Measurements from ENCODE around the gene EHMT1.
A peak's percentile ranks its signal among the peaks of the same experiment; 100 is the strongest.

The EHMT1 gene

DNA sequence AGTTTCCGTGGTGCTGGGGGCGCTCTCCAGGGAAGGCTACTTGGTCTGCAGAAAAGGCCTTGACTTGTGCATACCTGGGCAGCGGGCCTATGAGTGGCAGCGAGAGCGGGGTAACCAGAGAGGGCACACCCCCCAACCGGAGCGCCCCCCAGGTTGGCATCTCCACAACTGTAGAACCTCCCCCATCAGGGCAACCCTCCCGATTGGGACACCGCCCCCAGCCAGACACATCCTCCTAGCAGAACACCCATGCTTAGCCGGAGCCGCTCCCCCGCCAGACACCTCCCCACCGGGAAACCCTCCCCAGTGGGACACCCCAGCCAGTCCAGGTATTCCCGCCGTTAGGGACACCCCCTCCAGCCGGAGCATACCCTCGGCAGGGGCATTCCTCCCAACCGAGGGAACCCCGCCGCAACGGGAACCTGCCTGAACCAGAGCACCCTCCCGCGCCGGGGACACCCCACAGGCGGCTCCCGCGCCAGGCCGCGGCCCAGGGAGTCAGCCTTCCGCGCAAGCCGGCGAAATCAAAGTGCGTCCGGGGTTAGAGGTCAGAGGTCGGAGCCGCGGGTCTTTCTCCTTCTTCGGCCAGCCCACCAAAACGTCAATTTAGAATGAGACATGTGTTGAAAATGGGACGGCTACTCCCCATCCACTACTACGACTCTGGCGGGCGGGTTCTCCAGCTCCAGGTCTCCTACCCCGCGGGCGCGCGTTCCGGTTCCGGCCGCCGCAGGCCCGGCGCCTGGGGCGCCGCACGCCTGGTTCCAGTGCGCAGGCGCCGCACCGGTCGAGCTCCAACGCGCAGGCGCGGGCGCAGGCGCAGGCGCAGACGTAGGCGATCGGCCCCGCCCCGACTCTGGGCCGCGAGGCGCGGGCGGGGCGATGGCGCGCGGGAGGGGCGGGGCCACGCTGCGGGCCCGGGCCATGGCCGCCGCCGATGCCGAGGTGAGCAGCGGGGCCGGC lies at the start of gene EHMT1:
Gene EHMT1 (plus strand): TSS at position 901 of the 963 bp plus-strand sequence. CDS start 24 bp downstream, at position 925.
- peak; percentile 97 for DNase-seq (ENCODE audit: low spot score)

DNA sequence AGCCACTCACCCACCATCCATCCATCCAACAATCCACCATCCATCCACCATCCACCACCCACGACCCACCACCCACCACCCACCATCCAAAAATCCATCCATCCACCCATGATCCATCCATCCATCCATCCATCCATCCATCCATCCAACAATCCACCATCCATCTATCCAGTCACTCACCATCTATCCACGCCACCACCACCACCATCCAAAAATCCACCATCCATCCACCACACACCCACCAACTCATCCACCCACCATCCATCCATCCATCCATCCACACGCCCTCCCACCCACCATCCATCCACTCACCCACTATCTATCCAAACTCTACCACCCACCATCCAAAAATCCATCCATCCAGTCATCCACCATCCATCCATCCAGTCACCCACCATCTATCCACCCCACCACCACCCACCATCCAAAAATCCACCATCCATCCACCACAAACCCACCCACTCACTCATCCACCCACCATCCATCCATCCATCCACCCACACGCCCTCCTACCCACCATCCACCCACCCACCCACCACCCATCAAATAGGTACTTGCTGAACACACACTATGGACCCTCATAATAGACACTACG lies 49.1 kb upstream of the EHMT1 start:
- no peak for DNase-seq (ENCODE audit: low spot score)

DNA sequence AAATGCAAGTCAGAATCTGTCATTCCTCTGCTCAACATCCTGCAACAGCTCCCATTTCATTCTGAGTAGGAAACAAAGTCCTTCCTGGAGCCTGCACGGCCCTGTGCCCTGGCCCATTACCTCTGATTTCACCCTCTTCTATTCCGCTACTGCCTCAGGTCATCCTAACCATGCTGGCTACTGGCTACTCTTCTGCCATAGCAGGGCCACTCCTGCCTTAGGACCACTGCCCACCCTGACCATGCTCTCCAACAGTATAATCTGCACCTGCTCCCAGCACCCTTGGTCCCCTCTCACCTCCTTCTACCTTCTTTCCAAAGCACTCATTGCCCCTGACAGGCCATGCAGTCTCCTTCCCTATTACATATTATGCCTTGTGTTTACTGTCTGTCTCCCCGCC lies 48.2 kb upstream of the EHMT1 start:
- DNase-seq (ENCODE audit: low spot score) = no peak

DNA sequence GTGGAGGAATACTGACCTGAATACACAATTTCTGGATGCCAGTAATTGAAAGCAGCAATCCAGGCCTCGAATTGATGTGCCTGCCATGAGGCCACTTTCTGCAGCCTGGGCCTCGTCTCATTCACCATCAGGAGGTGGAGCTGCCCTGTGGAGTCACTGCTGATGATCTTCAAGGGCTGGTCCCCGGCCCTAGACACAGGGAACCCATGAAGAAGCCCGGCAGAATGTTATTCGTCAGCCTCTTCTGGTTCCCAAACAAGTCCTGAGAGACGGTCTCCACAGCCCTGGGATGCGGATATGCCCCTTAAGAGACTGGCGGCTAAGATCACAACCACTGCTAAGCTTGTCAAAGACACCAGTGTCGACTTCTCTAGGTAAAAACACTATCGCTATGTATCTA lies 44.6 kb upstream of the EHMT1 start:
- DNase-seq (ENCODE audit: low spot score) = no peak

DNA sequence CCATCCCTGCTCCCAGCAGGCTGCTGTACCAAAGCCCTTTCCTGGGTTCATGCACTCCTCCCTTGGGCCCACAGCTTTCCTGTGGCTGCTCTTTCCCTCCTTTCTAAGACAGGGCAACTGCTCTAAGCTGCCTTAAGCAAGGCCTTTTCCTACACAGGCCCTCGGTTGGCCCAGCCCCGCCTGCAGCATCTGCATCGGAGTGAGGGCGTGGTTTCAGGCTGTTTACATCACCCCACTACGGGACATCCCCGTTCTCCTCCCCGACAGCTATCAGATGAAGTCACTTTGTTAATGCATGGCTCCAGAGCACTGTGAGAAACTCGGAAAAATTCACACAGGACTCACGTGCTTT lies 43.5 kb upstream of the EHMT1 start:
- no peak for DNase-seq (ENCODE audit: low spot score)

DNA sequence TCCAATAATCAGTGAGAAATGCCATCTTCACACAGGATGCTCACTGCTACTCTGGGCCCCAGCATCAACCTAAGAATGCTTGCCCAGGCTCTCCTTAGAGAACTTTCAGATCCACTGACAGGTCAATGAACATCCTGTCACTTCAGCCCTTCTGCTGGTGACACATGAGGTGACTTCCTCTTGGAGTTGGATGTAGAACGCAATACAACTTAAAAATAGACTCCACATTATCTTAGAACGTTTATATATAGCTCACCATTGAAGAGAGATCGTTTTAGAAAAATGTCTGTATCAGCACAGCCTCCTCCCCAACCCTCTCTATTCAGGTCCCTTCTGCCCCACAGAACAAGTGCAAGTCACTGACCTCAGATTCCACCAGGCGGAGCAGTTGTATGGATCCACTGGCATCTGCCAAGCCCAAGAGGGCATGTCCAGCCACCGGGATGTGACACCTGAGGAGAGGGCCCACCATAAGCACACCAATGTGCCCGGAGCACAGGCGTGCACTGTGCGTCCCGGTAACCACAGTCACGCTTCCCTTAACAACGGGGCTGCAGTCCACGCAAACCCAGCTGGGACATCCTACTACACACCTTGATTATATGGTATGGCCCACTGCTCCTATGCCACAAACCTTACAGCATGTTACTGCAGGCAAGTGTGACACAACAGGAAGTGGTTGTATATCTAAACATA lies 42.9 kb upstream of the EHMT1 start:
- DNase-seq (ENCODE audit: low spot score) = peak; percentile 65

DNA sequence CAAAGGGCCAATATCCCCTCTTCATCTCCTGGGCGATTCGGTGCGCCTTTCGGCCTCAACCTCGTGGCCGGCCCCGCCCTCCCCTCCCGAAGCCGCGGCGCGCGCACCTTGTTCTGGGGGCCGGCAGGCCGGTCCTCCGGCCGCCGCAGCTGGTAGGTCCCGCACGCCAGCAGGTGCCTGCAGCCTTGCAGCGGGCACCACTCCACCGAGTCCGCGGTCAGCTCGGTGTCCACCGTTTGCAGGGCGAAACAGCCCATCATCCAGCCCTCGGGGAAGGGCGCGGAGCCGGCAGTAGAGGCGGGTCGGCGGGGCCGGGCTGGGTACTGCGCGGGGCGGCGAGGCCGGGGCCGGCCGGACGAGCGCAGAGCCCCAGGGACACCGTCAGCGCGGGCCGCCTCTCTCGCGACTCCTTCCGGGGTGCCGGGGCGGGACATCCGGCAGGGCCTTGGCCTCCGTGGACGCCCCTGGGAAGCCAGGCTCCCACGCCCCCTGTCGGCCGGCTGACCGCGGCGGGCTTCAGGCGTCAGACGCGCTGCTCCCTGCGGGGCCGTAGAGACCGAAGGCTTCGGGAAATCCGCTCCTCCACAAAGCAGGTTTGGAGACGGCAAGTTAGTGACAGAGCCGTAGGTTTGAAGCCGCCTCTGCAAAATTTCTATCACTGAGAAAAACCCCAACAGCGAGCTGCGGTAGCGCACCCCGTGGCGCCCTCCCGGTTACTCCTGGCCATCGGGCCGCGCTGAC lies 40.1 kb upstream of the EHMT1 start, which contains the start of gene DPH7:
Gene DPH7 (minus strand): TSS at position 408 of the 741 bp plus-strand sequence. CDS start 148 bp downstream, at position 260.
- peak; percentile 94 for DNase-seq (ENCODE audit: low spot score)

DNA sequence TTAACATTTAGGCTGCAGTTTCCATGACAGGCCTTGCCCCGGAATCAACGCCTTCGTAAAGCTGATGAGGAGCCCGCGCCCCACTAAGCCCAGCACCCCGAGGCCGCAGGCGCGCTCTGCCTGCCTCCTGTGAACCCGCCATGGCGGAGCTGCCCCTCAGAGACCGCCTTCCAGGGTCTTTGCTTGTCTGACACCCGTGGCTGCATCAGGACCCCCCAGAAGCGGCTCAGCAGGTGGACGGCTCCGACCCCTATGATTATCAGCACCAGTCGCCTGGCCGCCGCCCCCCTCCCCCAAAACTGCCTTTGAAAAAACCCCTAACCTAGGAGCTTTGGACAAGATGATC lies 39.6 kb upstream of the EHMT1 start:
- no peak for DNase-seq (ENCODE audit: low spot score)

DNA sequence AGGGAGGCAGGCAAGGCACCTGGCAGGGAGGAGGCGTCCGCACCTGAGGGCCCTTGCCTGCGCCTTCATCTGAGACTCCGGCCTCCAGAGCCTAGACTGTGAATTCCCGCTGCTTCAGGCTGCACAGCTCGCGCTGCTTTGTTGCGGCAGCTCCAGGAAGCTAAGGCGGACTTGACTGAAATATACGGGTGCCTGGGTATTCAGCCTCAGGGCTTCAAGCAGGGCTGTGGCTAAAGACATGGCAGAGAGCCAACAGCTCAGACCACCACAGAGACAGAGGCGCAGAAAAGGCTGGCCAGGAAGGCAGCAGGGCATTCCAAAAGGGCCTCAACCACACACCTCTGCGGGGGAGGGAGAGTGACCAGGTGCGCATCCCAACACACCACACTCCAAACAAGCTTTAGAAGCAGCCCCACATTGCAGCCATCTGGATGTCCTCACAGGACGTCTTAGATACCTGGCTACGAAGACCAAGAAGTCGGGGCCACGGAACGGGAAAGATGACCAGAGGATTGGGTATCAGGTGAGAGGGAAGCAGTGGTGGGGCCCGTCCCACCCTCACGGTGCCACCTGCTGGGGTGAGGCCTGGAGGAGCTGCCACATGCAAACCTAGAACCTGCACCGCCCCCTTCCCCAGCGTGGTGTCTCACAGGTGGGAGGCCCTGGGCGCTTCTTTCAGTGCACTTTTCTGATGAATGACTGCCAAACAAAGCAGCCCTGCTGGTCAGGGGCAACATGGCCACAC lies 38.4 kb upstream of the EHMT1 start:
- no peak for DNase-seq (ENCODE audit: low spot score)

DNA sequence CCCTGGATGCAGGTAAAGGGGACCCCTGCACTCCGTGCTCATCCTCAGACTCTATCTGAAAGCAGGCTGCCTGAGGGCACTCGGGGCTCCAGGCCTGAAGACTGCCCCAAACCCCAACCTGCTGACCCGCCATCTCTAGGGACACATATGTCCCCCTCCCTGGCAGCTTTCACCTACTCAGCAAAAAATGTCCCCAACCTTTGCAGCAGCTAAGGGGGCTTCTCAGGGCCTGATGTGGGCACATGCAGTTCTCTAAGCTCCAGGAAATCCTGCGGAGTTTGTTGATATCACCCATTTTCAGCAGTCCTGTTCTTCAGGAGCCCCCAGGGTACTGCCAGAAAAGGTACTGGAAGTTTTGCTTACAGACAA lies 37.9 kb upstream of the EHMT1 start:
- DNase-seq (ENCODE audit: low spot score) = no peak

DNA sequence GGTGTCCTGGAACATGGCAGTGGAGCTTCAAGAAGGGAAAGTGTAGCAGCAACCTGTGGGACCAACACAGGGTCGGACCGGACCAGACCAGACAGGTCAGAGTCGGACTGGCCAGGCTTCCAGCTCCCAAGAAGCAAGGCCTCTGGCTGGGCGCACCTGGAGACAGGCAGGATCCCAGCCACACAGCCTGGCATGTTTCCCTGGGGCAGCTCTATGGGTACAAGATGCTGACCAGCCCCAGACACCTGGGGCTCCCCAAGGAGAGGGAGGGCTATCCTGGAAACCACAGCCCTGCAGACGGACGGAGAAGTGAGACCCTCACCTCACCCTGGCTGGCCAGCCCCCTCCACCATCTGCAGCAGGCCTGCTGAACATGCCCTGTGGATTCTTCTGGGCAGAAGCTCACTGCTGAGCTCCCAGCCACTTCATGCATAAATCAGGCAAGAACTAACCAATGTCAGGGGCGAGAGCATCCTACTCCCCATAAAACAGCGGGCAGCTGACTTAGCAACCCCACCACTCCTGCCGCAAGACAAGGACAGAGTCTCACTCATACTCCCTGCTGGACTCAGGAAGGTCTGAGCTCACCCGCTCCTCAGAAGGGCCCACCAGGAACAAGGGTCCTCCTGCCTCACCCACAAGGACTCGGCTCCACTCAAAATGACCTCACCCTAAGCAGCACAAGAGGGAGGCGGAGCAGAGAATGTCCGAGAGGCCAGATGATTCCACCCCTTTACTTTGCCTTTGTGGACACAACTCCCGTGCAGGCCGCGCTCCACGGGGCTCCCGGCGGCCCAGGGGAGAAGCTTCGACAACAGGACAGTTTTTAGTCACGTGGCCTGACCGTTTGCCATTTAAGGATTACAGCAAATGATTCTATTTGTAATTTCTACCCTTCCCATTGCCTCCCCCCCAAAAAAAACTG lies 37.2 kb upstream of the EHMT1 start:
- no peak for DNase-seq (ENCODE audit: low spot score)

DNA sequence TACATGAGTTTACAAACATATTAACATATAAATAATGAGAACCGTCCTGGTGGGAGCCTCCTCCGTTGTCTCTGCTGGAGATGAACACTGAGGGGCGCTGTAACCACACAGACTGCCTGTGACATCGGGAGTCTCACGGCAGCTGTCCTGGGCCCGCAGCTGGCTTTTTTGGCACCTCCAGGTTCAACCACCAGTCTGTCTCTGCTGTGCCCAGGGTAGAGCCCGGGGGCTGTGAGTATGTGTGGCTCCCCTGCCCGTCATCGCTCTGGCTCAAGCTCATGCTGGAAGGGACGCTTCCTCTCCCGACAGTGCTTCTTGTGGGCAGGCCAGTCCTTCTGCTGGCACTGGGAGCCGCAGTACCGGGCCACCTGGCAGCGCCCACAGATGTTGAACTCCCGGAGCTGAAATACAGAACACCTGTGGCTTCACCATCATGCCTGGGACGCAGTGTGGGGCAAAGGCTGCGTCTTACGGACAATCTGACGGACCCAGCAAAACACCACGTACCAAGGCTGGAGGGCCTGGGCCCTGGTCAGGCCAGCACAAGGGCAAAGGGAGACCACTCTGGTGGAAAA lies 36.4 kb upstream of the EHMT1 start:
- no peak for DNase-seq (ENCODE audit: low spot score)

DNA sequence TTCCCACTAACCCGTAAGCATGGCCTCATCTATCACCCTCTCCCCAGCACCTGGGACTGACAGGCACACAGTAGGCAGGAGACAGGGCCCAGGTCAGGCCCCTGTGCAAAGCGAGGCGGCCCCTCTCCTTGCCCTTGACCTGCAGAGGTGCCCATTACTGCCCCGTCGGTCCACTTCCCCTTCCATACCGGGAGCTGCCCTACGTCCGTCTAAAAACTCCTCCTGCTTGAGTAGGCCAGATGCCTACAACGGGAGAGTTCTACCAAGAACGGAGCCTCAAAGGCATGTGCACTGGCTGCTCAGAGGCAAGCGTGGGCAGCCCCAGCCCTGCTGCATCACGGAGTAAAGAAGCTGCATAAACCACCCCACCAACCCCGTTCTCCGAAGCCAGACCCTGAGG lies 35.5 kb upstream of the EHMT1 start:
- DNase-seq (ENCODE audit: low spot score) = no peak

DNA sequence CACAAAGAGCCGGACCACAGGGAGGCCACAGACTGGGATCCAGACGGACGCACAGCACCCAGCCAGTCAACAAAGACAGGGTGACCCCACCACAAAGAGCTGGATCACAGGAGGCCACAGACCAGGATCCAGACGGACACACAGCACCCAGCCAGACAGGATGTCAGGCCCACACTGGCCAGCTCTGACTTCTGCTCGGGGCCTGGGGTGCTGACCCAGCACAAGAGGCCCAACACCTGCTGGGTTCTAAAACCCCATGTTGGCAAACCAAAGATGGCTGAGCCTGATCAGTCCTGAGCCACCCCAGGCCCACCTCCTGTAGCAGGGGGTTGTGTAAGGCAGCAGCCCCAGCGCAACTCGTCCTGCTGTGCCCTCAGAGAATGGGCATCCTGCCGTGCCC lies 34.8 kb upstream of the EHMT1 start:
- no peak for DNase-seq (ENCODE audit: low spot score)

DNA sequence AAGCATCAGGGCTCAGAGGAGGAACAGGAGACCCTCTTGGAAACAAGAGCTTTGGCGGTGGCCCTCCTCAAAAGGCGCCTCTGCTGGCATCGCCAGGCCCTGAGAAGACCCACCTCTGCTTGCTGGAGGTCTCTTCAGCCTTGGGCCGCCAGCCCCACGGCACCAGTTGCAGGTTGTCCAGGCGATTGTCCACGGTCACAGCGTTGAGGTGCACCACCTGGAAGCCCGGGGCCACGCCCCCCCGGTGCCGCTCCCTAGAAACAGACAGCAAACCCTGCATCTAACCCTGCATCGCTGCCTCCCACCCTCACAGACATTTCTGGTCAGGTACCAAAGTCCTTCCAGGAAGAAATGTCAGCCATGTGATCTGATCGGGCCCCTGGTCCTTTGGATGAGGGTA lies 32.0 kb upstream of the EHMT1 start:
- DNase-seq (ENCODE audit: low spot score) = no peak

DNA sequence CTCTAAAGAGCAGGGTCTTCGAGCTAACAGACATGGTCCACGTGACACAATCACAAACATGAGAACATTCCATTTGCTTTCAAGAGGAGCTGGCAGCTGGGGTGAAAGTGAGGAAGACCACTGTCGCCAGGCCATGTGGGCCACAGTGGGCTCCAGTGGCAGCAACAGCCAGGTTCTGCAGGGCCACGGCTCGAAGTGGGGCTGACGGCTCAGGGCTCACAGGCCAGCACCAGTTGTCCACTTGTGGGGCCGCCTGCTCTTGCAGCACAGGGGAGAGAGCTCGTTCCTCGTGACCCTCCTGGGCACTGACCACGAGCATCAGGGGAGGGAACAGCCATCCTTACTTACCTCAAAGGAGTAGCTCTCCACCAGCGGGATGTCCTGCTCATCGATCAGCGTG lies 30.5 kb upstream of the EHMT1 start:
- no peak for DNase-seq (ENCODE audit: low spot score)

DNA sequence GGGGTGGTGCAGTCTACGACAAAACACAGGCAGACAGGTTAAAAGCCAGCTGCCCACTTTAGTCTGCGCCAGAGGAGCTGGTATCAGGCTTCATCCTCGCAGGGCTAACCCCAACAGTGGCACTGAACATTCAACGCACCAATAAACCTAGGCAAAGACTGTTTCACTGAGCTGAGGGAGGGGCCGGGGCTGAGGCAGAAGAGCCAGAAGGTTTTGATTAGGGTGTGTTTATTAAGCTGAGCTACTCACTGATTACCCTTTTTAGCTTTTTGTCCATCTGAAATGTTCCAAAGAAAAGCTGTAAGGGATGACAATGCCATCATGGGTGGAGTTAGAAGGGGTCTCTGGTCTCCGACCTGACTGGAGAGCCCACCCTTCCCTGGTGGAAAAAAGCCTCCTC lies 29.9 kb upstream of the EHMT1 start:
- DNase-seq (ENCODE audit: low spot score) = no peak

DNA sequence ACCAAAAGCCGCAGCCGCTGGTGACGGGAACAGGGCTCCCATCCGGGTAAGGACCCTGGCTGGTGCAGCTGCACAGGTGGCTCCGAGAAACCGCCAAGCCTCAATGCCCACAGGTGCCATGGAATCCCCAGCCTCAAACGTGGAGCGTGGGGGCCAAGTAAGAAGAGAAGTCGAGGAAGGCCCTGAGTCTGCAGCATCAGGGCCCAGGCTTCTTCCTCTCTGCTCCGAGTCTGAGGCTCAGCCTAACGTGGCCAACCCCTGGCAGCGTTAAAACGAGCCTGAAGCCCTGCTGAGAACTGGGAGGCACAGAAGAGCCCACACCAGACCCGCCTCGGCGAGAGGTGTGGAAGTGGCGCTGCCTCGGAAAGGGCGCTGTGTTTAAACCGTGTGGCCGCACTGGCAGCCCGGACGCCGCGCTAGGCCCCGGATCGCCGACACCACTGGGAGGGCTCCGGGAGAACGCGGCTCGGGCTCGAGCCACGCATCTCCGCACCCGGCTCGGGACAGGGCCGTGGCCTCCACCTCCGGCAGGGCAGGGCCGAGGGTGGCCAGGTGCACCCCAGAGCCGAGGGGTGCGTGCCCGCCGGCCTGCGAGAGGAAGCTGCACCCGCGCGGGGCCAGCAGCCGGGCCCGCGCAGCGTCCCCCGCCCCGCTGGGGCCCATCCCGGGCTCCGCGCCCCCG lies 29.2 kb upstream of the EHMT1 start:
- no peak for DNase-seq (ENCODE audit: low spot score)

DNA sequence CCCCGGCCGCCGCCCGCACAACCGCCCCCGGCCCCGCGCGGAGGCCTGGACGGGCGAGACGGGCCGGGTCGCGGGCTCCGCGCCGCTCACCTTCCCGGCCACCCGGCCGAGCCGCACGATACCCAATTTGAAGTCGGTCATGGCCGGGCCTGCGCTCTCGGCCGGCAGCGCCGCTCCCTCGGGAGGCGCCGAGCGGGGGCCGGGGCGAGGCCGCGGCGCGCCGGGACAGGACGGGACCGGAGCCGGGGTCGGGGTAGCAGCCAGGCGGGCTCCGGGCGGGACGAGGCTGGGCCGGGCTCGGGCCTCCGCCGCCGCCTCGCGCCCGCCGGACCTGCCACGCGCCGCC lies 28.7 kb upstream of the EHMT1 start:
- DNase-seq (ENCODE audit: low spot score) = no peak
